CD4-positive, alpha-beta T cell treated with Interleukin-4 for 1 hour (primary cell): ENCODE results near the gene NOC3L.
"Not testable (repeated sequence)": the region's sequence is repeated elsewhere in the genome, so short reads cannot be mapped to it uniquely, and the experiment has no call there.

Experiments
- DNase-seq, 2 donors: peaks; one replicate each; pipeline ENCODE4 v3.0.0-alpha.2; 2020 to 2022

Gene NOC3L

GRCh38 chr10:94361171-94361794, 1.5 kb downstream of the NOC3L start:
- peak; percentile 16 to 56 for DNase-seq

GRCh38 chr10:94358480-94358879, 4.3 kb downstream of the NOC3L start:
- no peak for DNase-seq

- DNase-seq: no peak
Observed at GRCh38 chr10:94357193-94357592, 5.5 kb downstream of the NOC3L start.

GRCh38 chr10:94355841-94356240, 6.9 kb downstream of the NOC3L start:
- DNase-seq: no peak

GRCh38 chr10:94353336-94353735, 9.4 kb downstream of the NOC3L start:
- no peak for DNase-seq

- no peak for DNase-seq
Observed at GRCh38 chr10:94351089-94351488, 11.7 kb downstream of the NOC3L start.

- DNase-seq: not testable (repeated sequence)
Observed at GRCh38 chr10:94350500-94350899, 12.2 kb downstream of the NOC3L start.

GRCh38 chr10:94349327-94349726, 13.4 kb downstream of the NOC3L start:
- no peak for DNase-seq

GRCh38 chr10:94344522-94345122, 18.1 kb downstream of the NOC3L start:
- no peak for DNase-seq

- no peak for DNase-seq
Observed at GRCh38 chr10:94343151-94343550, 19.6 kb downstream of the NOC3L start.

GRCh38 chr10:94334857-94335256, 27.9 kb downstream of the NOC3L start:
- DNase-seq: no peak

- DNase-seq: no peak
Observed at GRCh38 chr10:94333051-94333450, 29.7 kb downstream of the NOC3L start.

- DNase-seq: no peak
Observed at GRCh38 chr10:94328613-94329012, 34.1 kb downstream of the NOC3L start.

- DNase-seq: no peak
Observed at GRCh38 chr10:94327649-94328048, 35.1 kb downstream of the NOC3L start.

- DNase-seq: no peak
Observed at GRCh38 chr10:94324609-94325233, 38.0 kb downstream of the NOC3L start.

GRCh38 chr10:94320285-94320914, 42.3 kb downstream of the NOC3L start:
- peak; percentile 42 to 56 for DNase-seq

- DNase-seq: no peak
Observed at GRCh38 chr10:94316560-94316959, 46.2 kb downstream of the NOC3L start.

- no peak for DNase-seq
Observed at GRCh38 chr10:94315975-94316464, 46.7 kb downstream of the NOC3L start.

GRCh38 chr10:94315024-94315451, 47.7 kb downstream of the NOC3L start:
- DNase-seq: no peak

- no peak for DNase-seq
Observed at GRCh38 chr10:94310369-94310768, 52.4 kb downstream of the NOC3L start.

GRCh38 chr10:94308866-94309265, 53.9 kb downstream of the NOC3L start:
- no peak for DNase-seq

- DNase-seq: no peak
Observed at GRCh38 chr10:94307046-94307615, 55.6 kb downstream of the NOC3L start.

- DNase-seq: no peak
Observed at GRCh38 chr10:94303929-94304328, 58.8 kb downstream of the NOC3L start.
